NCI-H524 treated with DMSO at 0.1 percent for 48 hours (cell line): ENCODE data around the gene RBX1.
"Not testable (repeated sequence)": the region's sequence is repeated elsewhere in the genome, so short reads cannot be mapped to it uniquely, and the experiment has no call there.

Source experiments
- DNase-seq: peaks from one replicate; lab custom pipeline; 2025; lab: John Stamatoyannopoulos, UW

RBX1 gene

GRCh38 chr22:40950962-40951794, at the start of gene RBX1:
RBX1 (plus strand) TSS chr22:40951378; CDS start chr22:40951399, 21 bp downstream.
- peak; percentile 89 for DNase-seq

- no peak for DNase-seq
These were observed 47.1 kb upstream of the RBX1 start for GRCh38 chr22:40904101-40904500.

GRCh38 chr22:40908895-40909294, 42.3 kb upstream of the RBX1 start:
- no peak for DNase-seq

GRCh38 chr22:40911772-40912171, 39.4 kb upstream of the RBX1 start:
- DNase-seq: no peak

GRCh38 chr22:40912987-40913386, 38.2 kb upstream of the RBX1 start:
- DNase-seq: not testable (repeated sequence)

- no peak for DNase-seq
These were observed 31.7 kb upstream of the RBX1 start for GRCh38 chr22:40919446-40919845.

- no peak for DNase-seq
These were observed 30.7 kb upstream of the RBX1 start for GRCh38 chr22:40920526-40920925.

- no peak for DNase-seq
These were observed 28.5 kb upstream of the RBX1 start for GRCh38 chr22:40922484-40923303.

- DNase-seq: no peak
These were observed 22.5 kb upstream of the RBX1 start for GRCh38 chr22:40928657-40929056.

GRCh38 chr22:40932396-40932795, 18.8 kb upstream of the RBX1 start:
- DNase-seq: no peak

GRCh38 chr22:40939202-40939601, 12.0 kb upstream of the RBX1 start:
- no peak for DNase-seq

- no peak for DNase-seq
These were observed 822 bp downstream of the RBX1 start for GRCh38 chr22:40951795-40952605.

- no peak for DNase-seq
These were observed 2.3 kb downstream of the RBX1 start for GRCh38 chr22:40953471-40953870.

GRCh38 chr22:40954113-40954512, 2.9 kb downstream of the RBX1 start:
- DNase-seq: no peak

GRCh38 chr22:40955571-40955970, 4.4 kb downstream of the RBX1 start:
- no peak for DNase-seq

- DNase-seq: no peak
These were observed 6.4 kb downstream of the RBX1 start for GRCh38 chr22:40957601-40958000.

GRCh38 chr22:40958299-40958698, 7.1 kb downstream of the RBX1 start:
- no peak for DNase-seq

- no peak for DNase-seq
These were observed 9.0 kb downstream of the RBX1 start for GRCh38 chr22:40960145-40960544.

GRCh38 chr22:40965936-40966725, 15.0 kb downstream of the RBX1 start:
- no peak for DNase-seq

GRCh38 chr22:40966726-40967085, 15.5 kb downstream of the RBX1 start:
- no peak for DNase-seq

GRCh38 chr22:40967111-40967760, 16.1 kb downstream of the RBX1 start:
- no peak for DNase-seq
